ENCODE results near the gene SPRR2A.
"Not testable (repeated sequence)": the region's sequence is repeated elsewhere in the genome, so short reads cannot be mapped to it uniquely, and the experiment has no call there.

SPRR2A gene

DNA sequence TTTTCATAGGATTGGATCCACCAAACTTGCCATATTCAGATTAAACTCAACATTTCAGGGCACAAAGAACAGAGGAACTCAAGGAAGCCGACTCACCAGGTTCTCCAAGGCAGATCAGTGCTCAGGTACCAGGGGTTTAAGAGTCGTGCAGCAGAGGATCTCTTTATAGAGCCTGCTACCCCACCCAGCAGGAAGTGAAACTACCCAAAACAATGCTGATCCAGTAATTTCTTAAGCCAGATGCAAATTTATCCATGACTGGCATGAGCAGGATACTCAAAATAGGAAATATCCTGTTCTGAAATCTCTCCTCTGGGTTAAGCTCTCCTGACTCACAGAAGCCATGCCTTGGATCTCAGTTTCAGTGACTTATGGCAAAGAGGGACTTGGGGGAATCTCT is at the start of gene SPRR2A:
Gene SPRR2A (minus strand): TSS at position 138 of the 400 bp plus-strand sequence. CDS start 777 bp downstream, outside the sequence.
- no peak for DNase-seq (ENCODE audit: low read depth in 2 of 2, low spot score in 1 of 2)

GRCh38 chr1:153100245-153100644 is 42.9 kb upstream of the SPRR2A start:
- DNase-seq (ENCODE audit: low read depth in 2 of 2, low spot score in 1 of 2) = no peak

GRCh38 chr1:153099461-153100045 is 42.2 kb upstream of the SPRR2A start:
- DNase-seq (ENCODE audit: low read depth in 2 of 2, low spot score in 1 of 2) = no peak

DNA sequence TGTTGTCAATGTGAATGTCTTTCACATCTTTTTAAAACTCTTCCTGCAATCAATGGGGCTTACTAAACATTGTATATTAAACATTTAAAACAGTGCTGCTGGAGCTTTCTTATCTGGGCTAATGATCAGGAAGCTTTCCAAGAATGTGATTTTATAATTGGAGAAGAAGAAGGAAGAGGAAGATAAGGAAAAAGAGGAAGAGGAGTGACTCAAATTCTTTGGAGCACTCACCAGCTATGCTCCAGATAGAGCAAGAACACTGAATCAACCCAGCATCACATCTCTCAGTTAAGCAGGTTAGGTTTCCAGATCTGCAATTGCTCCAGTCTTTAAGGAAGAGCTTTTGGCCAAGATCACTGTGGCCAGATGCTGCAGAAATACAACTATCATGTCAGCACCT is 38.5 kb upstream of the SPRR2A start:
- no peak for DNase-seq (ENCODE audit: low read depth in 2 of 2, low spot score in 1 of 2)

DNA sequence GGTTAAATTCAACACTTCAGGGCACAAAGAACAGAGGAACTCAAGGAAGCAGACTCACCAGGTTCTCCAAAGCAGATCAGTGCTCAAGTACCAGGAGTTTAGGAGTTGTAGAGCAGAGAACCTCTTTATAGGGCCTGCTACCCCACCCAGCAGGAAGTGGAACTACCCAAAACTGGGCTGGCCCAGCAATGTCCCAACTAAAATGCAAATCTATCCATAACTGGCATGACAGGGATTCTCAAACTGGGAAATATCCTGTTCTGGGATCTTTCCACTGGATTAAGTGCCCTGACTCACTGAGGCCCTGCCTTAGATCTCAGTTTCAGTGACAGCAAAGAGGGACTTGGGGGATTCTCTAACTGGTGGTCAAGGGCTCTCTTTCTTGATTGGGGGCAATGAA is 37.1 kb upstream of the SPRR2A start, which contains the start of gene SPRR2E:
Gene SPRR2E (minus strand): TSS at position 101 of the 400 bp plus-strand sequence. CDS start 775 bp downstream, outside the sequence.
- DNase-seq (ENCODE audit: low read depth in 2 of 2, low spot score in 1 of 2) = no peak

DNA sequence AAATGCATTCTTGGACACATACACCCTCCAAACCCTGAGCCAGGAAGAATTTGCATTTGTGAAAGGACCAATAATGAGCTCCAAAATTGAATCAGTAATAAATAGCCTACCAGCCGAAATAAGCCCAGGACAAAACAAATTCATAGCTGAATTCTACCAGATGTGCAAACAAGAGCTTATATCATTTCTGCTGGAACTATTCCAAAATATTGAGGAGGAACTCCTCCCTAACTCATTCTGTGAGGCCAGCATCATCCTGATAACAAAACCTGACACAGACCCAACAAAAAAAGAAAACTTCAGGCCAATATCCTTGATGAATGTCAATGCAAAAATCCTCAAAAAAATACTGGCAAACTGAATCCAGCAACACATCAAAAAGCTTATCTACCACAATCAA is 30.3 kb upstream of the SPRR2A start:
- DNase-seq (ENCODE audit: low read depth in 2 of 2, low spot score in 1 of 2) = no peak

GRCh38 chr1:153081736-153082135 is 24.4 kb upstream of the SPRR2A start:
- no peak for DNase-seq (ENCODE audit: low read depth in 2 of 2, low spot score in 1 of 2)

- no peak for DNase-seq (ENCODE audit: low read depth in 2 of 2, low spot score in 1 of 2)
Measured at GRCh38 chr1:153072806-153073726, 15.8 kb upstream of the SPRR2A start.

- no peak for DNase-seq (ENCODE audit: low read depth in 2 of 2, low spot score in 1 of 2)
Measured at GRCh38 chr1:153071511-153071910, 14.2 kb upstream of the SPRR2A start, which contains the start of gene SPRR2B. SPRR2B (minus strand) TSS chr1:153071611; CDS start chr1:153070839, 772 bp downstream.

DNA sequence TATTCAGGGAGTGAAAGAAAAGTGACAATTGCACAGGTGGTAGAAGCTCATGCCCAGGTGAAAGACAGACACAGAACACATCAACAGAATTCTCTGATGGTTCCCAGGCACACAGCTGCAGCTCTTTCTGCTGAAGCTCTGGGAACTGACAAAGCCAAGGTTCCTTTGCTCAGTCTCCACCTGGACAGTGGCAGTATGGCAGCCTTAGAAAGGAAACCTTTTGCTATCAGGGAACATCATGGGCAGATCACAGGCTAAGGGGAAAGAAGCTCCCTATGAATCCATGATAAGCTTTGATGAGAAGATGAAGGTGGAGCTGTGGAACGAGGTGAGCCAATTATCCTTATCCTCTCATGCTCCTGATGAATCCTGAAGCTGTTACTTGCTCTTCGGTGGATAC is 12.9 kb upstream of the SPRR2A start:
- no peak for DNase-seq (ENCODE audit: low read depth in 2 of 2, low spot score in 1 of 2)

DNA sequence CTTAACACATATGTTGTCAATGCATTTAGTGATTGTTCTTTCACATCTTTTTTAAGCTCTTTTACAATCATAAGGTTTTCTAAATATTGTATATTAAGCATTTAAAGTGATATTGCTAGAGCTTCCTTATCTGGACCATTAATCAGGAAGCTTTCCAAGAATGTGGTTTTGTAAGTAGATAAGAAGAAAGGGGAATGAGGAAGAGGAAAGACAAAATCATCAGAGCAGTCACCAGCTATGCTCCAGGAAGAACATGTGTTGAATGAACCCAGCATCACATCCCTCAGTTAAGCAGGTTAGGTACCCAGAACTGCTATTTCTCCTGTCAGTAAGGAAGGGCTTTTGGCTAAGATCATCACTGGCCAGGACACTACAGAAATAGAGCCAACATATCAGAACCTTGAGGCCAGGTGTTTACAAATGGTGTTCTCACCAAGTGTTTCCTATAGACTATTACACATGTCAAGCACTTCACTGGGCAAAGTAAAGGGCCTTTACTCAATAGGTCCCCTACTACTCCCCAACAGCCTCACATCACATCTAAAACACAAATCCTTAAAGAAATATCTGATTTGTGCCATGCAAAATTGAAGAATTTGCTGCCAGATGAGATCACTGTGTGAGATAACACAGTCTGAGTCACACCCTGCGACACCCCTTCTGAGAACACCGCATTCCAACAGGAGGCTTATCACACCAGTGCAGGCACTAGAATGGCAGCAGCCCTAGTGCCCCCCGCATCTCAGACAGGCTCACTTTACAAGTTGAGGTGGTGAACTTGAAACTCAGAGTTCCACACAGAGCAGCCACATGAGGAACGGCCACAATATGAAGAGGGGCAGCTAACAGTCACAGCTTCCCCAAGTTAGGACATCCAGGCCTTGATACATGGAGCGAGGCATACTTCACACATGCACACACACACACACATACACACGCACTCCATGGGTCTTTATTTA is 1.8 kb upstream of the SPRR2A start:
- DNase-seq (ENCODE audit: low read depth in 2 of 2, low spot score in 1 of 2) = no peak

GRCh38 chr1:153058154-153058553 is 842 bp upstream of the SPRR2A start:
- no peak for DNase-seq (ENCODE audit: low read depth in 2 of 2, low spot score in 1 of 2)

GRCh38 chr1:153056111-153056510 is 1.2 kb downstream of the SPRR2A start:
- not testable (repeated sequence) for DNase-seq (ENCODE audit: low read depth in 2 of 2, low spot score in 1 of 2)

DNA sequence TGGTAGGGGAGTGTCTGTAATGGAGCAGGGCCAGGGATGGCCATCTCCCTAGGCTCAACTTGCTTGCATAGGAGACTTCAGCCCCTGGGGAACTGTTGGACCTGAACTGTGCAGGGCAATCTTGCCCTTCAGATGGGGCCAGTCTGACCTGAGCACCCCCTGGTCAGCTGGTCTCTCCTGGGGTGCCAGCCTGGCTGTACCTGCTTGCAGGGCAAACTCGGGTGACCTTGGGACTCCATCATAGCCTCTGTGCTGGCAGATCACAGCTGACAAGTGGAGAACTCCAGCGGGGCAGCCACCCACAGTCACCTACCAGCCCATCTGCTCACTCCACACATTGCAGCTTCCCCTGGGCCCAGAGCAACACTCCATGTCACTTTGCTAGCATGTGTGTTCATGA is 8.1 kb downstream of the SPRR2A start:
- no peak for DNase-seq (ENCODE audit: low read depth in 2 of 2, low spot score in 1 of 2)

DNA sequence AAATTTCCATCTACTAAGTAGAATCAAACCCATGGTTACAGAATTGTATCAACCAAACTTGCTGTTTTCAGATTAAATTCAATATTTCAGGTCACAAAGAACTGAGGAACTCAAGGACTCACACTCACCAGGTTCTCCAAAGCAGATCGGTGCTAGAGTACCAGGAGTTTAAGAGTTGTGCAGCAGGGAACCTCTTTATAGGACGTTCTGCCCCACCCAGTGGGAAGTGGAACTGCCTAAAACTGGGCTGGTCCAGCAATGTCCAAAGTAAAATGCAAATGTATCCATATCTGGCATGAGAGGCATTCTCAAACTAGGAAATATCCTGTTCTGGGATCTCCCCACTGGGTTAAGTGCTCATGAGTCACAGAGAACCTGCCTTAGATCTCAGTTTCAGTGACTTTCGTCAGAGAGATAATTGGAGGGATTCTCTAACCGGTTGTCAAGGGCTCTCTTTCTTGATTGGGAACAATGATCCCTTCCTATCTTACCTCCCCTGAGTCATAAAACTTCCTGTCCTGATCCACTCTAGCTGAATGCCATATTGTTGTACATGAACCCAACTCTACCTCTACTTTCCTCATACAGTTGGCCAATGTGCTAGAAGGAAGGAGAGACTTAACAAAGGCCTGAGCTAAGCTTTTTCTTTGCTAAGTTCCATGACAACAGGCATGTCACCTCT is 16.2 kb downstream of the SPRR2A start, which contains the start of gene SPRR2D:
Gene SPRR2D (minus strand): TSS at position 171 of the 682 bp plus-strand sequence. CDS start 774 bp downstream, outside the sequence.
- no peak for DNase-seq (ENCODE audit: low read depth in 2 of 2, low spot score in 1 of 2)

DNA sequence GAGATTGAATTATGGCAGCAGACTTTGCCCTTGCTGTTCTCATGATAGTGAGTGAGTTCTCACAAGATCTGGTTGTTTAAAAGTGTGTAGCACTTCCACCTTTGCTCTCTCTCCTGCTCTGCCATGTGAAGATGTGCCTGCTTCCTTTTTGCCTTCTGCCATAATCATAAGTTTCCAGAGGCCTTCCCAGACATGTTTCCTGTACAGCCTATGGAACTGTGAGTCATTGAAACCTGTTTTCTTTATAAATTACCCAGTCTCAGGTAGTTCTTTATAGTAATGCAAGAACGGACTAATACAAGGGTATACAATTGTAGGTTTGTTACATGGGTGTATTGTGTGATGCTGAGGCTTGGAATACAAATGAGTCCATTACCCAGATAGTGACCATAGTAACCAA is 22.1 kb downstream of the SPRR2A start:
- no peak for DNase-seq (ENCODE audit: low read depth in 2 of 2, low spot score in 1 of 2)

GRCh38 chr1:153032677-153033308 is 24.5 kb downstream of the SPRR2A start:
- no peak for DNase-seq (ENCODE audit: low read depth in 2 of 2, low spot score in 1 of 2)

- no peak for DNase-seq (ENCODE audit: low read depth in 2 of 2, low spot score in 1 of 2)
Measured at GRCh38 chr1:153032073-153032472, 25.2 kb downstream of the SPRR2A start.

- no peak for DNase-seq (ENCODE audit: low read depth in 2 of 2, low spot score in 1 of 2)
Measured at GRCh38 chr1:153030895-153031294, 26.4 kb downstream of the SPRR2A start, which contains the start of gene SPRR1B. SPRR1B (plus strand) TSS chr1:153031203; CDS start chr1:153032346, 1,143 bp downstream.

GRCh38 chr1:153028766-153029165 is 28.5 kb downstream of the SPRR2A start:
- DNase-seq (ENCODE audit: low read depth in 2 of 2, low spot score in 1 of 2) = no peak
